K562 (cell line): Measurements from ENCODE around the gene UBL5. TPM values are rescaled to one million over a fixed set of nuclear protein-coding genes. Genes with fewer than 3 reads are reported as not detected.
A peak's percentile ranks its signal among the peaks of the same experiment; 100 is the strongest.

Source experiments
- FOS ChIP-seq: IDR thresholded peaks from 3 replicates; pipeline ENCODE4 v1.6.1; 2011; ENCODE audit not compliant: insufficient read length; ENCODE audit errors: extremely low read depth
- GATAD2B ChIP-seq: fragments of 450-650 bp; IDR thresholded peaks from 2 replicates; pipeline ENCODE4 v1.6.1; 2017; ENCODE audit warnings: mild to moderate bottlenecking, borderline replicate concordance
- HDGF ChIP-seq: fragments of 450-650 bp; IDR thresholded peaks from 2 replicates; pipeline ENCODE4 v1.6.1; 2016
- MAFF ChIP-seq: IDR thresholded peaks from 2 replicates; pipeline ENCODE4 v1.6.1; 2012; ENCODE audit warnings: low read length, improper control_type of control experiment
- MGA ChIP-seq: fragments of 450-650 bp; IDR thresholded peaks from 2 replicates; pipeline ENCODE4 v1.6.1; 2016; ENCODE audit warnings: mild to moderate bottlenecking, moderate library complexity
- POLR2AphosphoS2 ChIP-seq: IDR thresholded peaks from 2 replicates; pipeline ENCODE4 v1.6.1; 2012; ENCODE audit warnings: low read length, improper control_type of control experiment
- PURB ChIP-seq: sonication (generic); formaldehyde crosslinking; IDR thresholded peaks from 2 replicates; pipeline ENCODE4 v1.9.0; 2021; ENCODE audit warnings: low read depth, mild to moderate bottlenecking, missing genetic modification reagents
- RBBP5 ChIP-seq: fragments of 200-600 bp; sonication (generic); IDR thresholded peaks from 2 replicates; pipeline ENCODE4 v1.6.1; 2012; ENCODE audit warnings: borderline replicate concordance, mild to moderate bottlenecking, low read length, control low read depth, inconsistent platforms; ENCODE audit not compliant: insufficient read depth, poor library complexity, severe bottlenecking
- ZNF395 ChIP-seq: fragments of 200-800 bp; sonication (Bioruptor generic); IDR thresholded peaks from 2 replicates; pipeline ENCODE4 v1.6.1; 2017; ENCODE audit warnings: missing genetic modification characterization, missing compliant biosample characterization
- ZNF592 ChIP-seq: fragments of 450-650 bp; IDR thresholded peaks from 2 replicates; pipeline ENCODE4 v1.6.1; 2017; ENCODE audit warnings: antibody characterized with exemption, mild to moderate bottlenecking
- polyA plus RNA-seq, 8 experiments: library from polyadenylated mRNA; depleted of rRNA in 4 of 8; stranded (reverse) in 5 of 8; unstranded in 3 of 8; fragments of >200 nt; fragmentation: Nextera tagmentation in 2 of 8; fragmentation: Illumina TruSeq in 1 of 8; extraction: Ambion mirVana in 2 of 8; extraction: Trizol in 1 of 8; gene quantifications; 2 replicates each; pipeline versions ENCODE4 v1.2.1 to v1.2.3, GENCODE V29; 2011 to 2014; ENCODE audit warnings: inconsistent platforms in 1 of 8, missing spikeins in 1 of 8
- total RNA-seq, 7 experiments: library from RNA; depleted of rRNA in 6 of 7; stranded (reverse); fragments of >200 nt in 6 of 7; fragmentation: Illumina TruSeq in 2 of 7; extraction: Trizol in 2 of 7; gene quantifications; 2 replicates each; pipeline versions ENCODE4 v1.2.1 to v1.2.3, GENCODE V29; 2011 to 2021; ENCODE audit warnings: low replicate concordance in 1 of 7

Gene UBL5
- total and polyA plus RNA-seq, 9 of the 15 experiments (the other 6 are each of a cell fraction or from before 2014, with no cell fraction given), result 410 to 1,266 (median 613) TPM

GRCh38 chr19:9834726-9835506 lies 7.2 kb downstream of the UBL5 start, which contains the start of gene PIN1 (continued):
- TF ChIP-seq MAFF (no peak), MGA (no peak), HDGF (no peak), FOS (peak; percentile 95), ZNF592 (no peak), POLR2AphosphoS2 (0 out of 2 replicates have a peak, but pooled peaks have one; percentile 72), PURB (no peak), GATAD2B (no peak), ZNF395 (CRISPR knock-in tag) (no peak), RBBP5 (peak; percentile 90)
